Epithelial cell of esophagus (primary cell): Measurements from ENCODE around the gene TSPAN9.
A peak's percentile ranks its signal among the peaks of the same experiment; 100 is the strongest.

ENCODE experiments used
- DNase-seq: peaks from one replicate; pipeline ENCODE4 v3.0.0; 2010; ENCODE audit warnings: low read depth
- H3K4me3 ChIP-seq: 2 replicates; pipeline ENCODE4 v1.5.1; 2011; ENCODE audit warnings: mild to moderate bottlenecking, low read length, control low read depth
- CTCF ChIP-seq: IDR thresholded peaks from 2 replicates; pipeline ENCODE4 v1.5.1; 2011; ENCODE audit warnings: low read depth, mild to moderate bottlenecking, low read length, control low read depth, inconsistent platforms; ENCODE audit not compliant: insufficient read depth; ENCODE audit errors: missing control alignments

TSPAN9 gene

DNA sequence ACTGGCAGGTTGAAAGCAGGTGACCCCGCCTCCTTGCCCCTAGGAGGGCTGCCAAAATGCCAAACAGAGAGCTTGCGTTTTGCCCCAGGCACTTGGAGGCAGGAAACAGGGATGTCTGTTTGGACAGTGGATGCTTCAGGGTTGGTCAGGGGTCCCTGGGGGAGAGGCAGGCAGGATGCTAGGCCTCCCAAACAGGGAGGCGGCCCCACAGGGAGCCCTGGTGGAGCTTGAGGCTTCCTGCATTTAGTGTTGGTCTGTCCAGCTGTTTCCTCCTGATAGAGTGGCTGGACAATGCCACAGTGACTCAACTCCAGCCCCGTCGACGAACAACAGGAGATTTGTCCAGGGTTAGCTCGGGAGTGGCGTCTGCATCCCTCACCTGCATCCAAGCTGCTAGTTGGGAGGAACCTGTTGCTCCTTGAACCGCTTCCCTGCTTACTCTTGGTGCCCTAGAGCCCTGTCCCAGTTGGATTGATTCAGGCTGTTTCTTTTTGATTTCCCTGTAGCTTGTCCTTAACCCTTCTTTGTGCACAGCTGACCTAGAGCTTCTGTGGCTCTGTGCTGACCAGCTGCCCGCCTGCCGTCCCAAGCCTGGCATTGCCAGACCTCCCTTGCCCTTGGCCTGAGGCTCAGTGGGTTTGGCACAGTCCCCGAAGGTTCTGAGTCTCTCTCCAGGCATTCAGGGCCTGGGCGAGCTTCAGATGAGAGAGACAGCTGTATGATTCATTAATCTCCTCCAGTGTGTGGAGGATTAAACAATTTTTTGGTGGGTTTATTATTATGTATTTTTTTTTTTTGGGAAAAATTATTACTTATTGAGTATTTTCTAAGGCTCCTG, 45.9 kb downstream of the TSPAN9 start:
- no peak overlapping the region for H3K4me3 ChIP-seq
- no peak for TF ChIP-seq CTCF
- DNase-seq: peak; percentile 63

DNA sequence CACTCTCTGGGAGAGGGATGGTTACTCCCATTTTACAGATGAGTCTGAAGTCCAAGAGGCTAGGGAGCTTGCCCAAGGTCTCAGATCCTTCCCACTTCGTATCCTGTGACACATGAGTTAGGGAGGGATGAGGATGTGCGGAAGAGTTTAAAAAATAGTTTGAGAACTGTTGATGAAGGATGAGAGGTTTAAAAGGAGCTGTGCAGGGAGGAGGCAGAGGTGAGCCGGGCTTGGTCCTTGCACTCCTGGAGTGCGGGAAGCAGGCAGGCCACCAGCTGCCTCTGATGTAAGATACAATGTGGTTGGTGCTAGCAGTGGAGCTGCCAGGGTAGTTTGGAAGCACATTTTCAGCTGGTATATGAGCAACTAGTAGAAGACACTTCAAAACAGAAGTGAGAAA, 46.5 kb downstream of the TSPAN9 start:
- no peak for TF ChIP-seq CTCF

GRCh38 chr12:3124917-3125316, 47.7 kb downstream of the TSPAN9 start:
- DNase-seq: no peak
- H3K4me3 ChIP-seq: no peak overlapping the region
- no peak for TF ChIP-seq CTCF

More for the DNA sequence above, 46.5 kb downstream of the TSPAN9 start:
- DNase-seq: no peak
- H3K4me3 ChIP-seq: no peak overlapping the region

- DNase-seq: no peak
- TF ChIP-seq CTCF: no peak
- no peak overlapping the region for H3K4me3 ChIP-seq
Observed at GRCh38 chr12:3125674-3126073, 48.5 kb downstream of the TSPAN9 start.

GRCh38 chr12:3127832-3128231, 50.7 kb downstream of the TSPAN9 start:
- no peak for TF ChIP-seq CTCF
- H3K4me3 ChIP-seq: no peak overlapping the region
- no peak for DNase-seq

DNA sequence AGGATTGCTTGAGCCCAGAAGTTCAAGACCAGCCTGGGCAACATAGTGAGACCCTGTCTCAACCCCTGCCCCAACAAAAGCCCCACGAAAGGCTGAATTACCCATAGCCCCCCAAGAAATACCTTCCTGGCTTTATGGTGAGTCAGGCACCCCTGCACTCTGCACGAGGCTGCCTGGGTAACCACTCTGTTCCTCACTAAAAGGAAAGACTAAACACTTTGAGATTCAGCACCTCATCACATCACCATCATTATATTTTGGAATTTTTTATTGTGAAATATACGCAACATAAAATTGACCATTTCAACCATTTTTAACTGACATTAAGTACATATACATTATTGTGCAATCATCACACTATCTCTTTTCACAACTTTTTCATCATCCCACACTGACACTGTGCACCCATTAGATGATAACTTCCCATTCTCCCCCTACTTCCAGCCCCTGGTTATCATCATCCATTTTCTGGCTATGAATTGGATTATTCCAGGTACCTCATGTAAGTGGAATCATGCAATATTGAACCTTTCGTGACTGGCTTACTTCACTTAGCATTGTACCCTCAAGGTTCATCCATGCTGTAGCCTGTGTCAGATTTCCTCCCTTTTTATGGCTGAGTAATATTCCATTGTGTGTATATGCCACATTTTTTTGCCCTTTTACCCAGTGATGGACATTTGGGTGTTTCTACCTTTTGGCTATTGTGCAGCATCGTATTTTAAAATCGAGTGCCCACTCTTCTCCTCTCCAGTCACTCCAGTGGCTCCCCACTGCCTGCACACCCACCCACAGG, 51.5 kb downstream of the TSPAN9 start:
- no peak overlapping the region for H3K4me3 ChIP-seq
- DNase-seq: no peak
- TF ChIP-seq CTCF: no peak
